ENCODE measurements around the gene AKR1E2.

GRCh38 chr10:4828005-4828404 lies 2.0 kb downstream of the AKR1E2 start:
- no peak for TF ChIP-seq ZNF274 (IDR thresholded peaks at IDR 0.05; ENCODE audit: low read length)
- TF ChIP-seq ZNF274 (tag by site-specific recombination; IDR thresholded peaks at IDR 0.05; ENCODE audit: borderline replicate concordance), result no peak
- TF ChIP-seq GFI1B (tag by site-specific recombination; IDR thresholded peaks at IDR 0.05), result no peak
- TF ChIP-seq YY1 (tag by site-specific recombination; IDR thresholded peaks at IDR 0.05), result no peak
- TF ChIP-seq ZNF501 (tag by site-specific recombination; IDR thresholded peaks at IDR 0.05), result no peak
- TF ChIP-seq ZNF654 (tag by site-specific recombination; IDR thresholded peaks at IDR 0.05; ENCODE audit: low read depth), result no peak
- TF ChIP-seq AEBP2 (tag by site-specific recombination; IDR thresholded peaks at IDR 0.05; ENCODE audit: borderline replicate concordance), result no peak
- TF ChIP-seq, protein P1, sequence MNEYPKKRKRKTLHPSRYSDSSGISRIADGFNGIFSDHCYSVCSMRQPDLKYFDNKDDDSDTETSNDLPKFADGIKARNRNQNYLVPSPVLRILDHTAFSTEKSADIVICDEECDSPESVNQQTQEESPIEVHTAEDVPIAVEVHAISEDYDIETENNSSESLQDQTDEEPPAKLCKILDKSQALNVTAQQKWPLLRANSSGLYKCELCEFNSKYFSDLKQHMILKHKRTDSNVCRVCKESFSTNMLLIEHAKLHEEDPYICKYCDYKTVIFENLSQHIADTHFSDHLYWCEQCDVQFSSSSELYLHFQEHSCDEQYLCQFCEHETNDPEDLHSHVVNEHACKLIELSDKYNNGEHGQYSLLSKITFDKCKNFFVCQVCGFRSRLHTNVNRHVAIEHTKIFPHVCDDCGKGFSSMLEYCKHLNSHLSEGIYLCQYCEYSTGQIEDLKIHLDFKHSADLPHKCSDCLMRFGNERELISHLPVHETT (tag by site-specific recombination; IDR thresholded peaks at IDR 0.05), result no peak
- TF ChIP-seq ZNF175 (tag by site-specific recombination; IDR thresholded peaks at IDR 0.05), result no peak
- TF ChIP-seq, protein P2, sequence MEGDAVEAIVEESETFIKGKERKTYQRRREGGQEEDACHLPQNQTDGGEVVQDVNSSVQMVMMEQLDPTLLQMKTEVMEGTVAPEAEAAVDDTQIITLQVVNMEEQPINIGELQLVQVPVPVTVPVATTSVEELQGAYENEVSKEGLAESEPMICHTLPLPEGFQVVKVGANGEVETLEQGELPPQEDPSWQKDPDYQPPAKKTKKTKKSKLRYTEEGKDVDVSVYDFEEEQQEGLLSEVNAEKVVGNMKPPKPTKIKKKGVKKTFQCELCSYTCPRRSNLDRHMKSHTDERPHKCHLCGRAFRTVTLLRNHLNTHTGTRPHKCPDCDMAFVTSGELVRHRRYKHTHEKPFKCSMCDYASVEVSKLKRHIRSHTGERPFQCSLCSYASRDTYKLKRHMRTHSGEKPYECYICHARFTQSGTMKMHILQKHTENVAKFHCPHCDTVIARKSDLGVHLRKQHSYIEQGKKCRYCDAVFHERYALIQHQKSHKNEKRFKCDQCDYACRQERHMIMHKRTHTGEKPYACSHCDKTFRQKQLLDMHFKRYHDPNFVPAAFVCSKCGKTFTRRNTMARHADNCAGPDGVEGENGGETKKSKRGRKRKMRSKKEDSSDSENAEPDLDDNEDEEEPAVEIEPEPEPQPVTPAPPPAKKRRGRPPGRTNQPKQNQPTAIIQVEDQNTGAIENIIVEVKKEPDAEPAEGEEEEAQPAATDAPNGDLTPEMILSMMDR (tag by site-specific recombination; IDR thresholded peaks at IDR 0.05), result no peak
- TF ChIP-seq, protein P3, sequence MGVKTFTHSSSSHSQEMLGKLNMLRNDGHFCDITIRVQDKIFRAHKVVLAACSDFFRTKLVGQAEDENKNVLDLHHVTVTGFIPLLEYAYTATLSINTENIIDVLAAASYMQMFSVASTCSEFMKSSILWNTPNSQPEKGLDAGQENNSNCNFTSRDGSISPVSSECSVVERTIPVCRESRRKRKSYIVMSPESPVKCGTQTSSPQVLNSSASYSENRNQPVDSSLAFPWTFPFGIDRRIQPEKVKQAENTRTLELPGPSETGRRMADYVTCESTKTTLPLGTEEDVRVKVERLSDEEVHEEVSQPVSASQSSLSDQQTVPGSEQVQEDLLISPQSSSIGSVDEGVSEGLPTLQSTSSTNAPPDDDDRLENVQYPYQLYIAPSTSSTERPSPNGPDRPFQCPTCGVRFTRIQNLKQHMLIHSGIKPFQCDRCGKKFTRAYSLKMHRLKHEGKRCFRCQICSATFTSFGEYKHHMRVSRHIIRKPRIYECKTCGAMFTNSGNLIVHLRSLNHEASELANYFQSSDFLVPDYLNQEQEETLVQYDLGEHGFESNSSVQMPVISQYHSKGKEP (tag by site-specific recombination; IDR thresholded peaks at IDR 0.05), result no peak
- TF ChIP-seq ZNF23 (tag by site-specific recombination; IDR thresholded peaks at IDR 0.05; ENCODE audit: borderline replicate concordance), result no peak
- TF ChIP-seq, protein P4, sequence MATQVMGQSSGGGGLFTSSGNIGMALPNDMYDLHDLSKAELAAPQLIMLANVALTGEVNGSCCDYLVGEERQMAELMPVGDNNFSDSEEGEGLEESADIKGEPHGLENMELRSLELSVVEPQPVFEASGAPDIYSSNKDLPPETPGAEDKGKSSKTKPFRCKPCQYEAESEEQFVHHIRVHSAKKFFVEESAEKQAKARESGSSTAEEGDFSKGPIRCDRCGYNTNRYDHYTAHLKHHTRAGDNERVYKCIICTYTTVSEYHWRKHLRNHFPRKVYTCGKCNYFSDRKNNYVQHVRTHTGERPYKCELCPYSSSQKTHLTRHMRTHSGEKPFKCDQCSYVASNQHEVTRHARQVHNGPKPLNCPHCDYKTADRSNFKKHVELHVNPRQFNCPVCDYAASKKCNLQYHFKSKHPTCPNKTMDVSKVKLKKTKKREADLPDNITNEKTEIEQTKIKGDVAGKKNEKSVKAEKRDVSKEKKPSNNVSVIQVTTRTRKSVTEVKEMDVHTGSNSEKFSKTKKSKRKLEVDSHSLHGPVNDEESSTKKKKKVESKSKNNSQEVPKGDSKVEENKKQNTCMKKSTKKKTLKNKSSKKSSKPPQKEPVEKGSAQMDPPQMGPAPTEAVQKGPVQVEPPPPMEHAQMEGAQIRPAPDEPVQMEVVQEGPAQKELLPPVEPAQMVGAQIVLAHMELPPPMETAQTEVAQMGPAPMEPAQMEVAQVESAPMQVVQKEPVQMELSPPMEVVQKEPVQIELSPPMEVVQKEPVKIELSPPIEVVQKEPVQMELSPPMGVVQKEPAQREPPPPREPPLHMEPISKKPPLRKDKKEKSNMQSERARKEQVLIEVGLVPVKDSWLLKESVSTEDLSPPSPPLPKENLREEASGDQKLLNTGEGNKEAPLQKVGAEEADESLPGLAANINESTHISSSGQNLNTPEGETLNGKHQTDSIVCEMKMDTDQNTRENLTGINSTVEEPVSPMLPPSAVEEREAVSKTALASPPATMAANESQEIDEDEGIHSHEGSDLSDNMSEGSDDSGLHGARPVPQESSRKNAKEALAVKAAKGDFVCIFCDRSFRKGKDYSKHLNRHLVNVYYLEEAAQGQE (tag by site-specific recombination; IDR thresholded peaks at IDR 0.05), result no peak

Data from HEK293 (cell line).